HPDE6-E6E7 (cell line): ENCODE measurements around the gene COL6A3.

Experiments
- DNase-seq: peaks from one replicate; pipeline ENCODE4 v3.0.0; 2011; ENCODE audit warnings: missing footprints; ENCODE audit errors: extremely low spot score

COL6A3 gene

GRCh38 chr2:237350070-237350469, 63.9 kb downstream of the COL6A3 start:
- no peak for DNase-seq

GRCh38 chr2:237348281-237348865, 65.6 kb downstream of the COL6A3 start:
- DNase-seq: no peak

GRCh38 chr2:237345891-237346640, 67.9 kb downstream of the COL6A3 start:
- DNase-seq: no peak

- no peak for DNase-seq
Observed at GRCh38 chr2:237345411-237345810, 68.6 kb downstream of the COL6A3 start.

GRCh38 chr2:237344942-237345341, 69.0 kb downstream of the COL6A3 start:
- DNase-seq: no peak

- no peak for DNase-seq
Observed at GRCh38 chr2:237343993-237344392, 70.0 kb downstream of the COL6A3 start.

GRCh38 chr2:237341872-237342271, 72.1 kb downstream of the COL6A3 start:
- no peak for DNase-seq

GRCh38 chr2:237337586-237337985, 76.4 kb downstream of the COL6A3 start:
- DNase-seq: no peak

- DNase-seq: no peak
Observed at GRCh38 chr2:237336131-237336530, 77.8 kb downstream of the COL6A3 start.

- no peak for DNase-seq
Observed at GRCh38 chr2:237333748-237334147, 80.2 kb downstream of the COL6A3 start.

- DNase-seq: no peak
Observed at GRCh38 chr2:237330541-237330940, 83.4 kb downstream of the COL6A3 start.

GRCh38 chr2:237327175-237327950, 86.6 kb downstream of the COL6A3 start:
- DNase-seq: no peak

GRCh38 chr2:237326266-237327171, 87.4 kb downstream of the COL6A3 start:
- no peak for DNase-seq

- DNase-seq: no peak
Observed at GRCh38 chr2:237324837-237325236, 89.1 kb downstream of the COL6A3 start.

- no peak for DNase-seq
Observed at GRCh38 chr2:237324405-237324831, 89.5 kb downstream of the COL6A3 start.

- DNase-seq: no peak
Observed at GRCh38 chr2:237323656-237324055, 90.3 kb downstream of the COL6A3 start.

GRCh38 chr2:237322564-237322963, 91.4 kb downstream of the COL6A3 start:
- DNase-seq: peak; percentile 41

- no peak for DNase-seq
Observed at GRCh38 chr2:237321746-237322145, 92.2 kb downstream of the COL6A3 start.

- no peak for DNase-seq
Observed at GRCh38 chr2:237320801-237321560, 93.0 kb downstream of the COL6A3 start.

GRCh38 chr2:237319887-237320286, 94.1 kb downstream of the COL6A3 start:
- no peak for DNase-seq
